HepG2 (cell line): ENCODE data around the gene BPHL. TPM values are rescaled to one million over a fixed set of nuclear protein-coding genes. Genes with fewer than 3 reads are reported as not detected.

Experiments used
- CREB3 ChIP-seq: sonication (generic); formaldehyde crosslinking; IDR thresholded peaks from 2 replicates; pipeline ENCODE4 v1.5.0; 2020; ENCODE audit warnings: missing genetic modification reagents
- FOXA1 ChIP-seq, 2 experiments: fragments of 450-650 bp in 1 of 2; sonication (generic) in 1 of 2; formaldehyde crosslinking in 1 of 2; IDR thresholded peaks; 2 replicates each; pipeline versions ENCODE4 v1.4.0 to v1.6.1; 2016 to 2020; ENCODE audit warnings: missing genetic modification reagents in 1 of 2
- HES4 ChIP-seq: sonication (generic); formaldehyde crosslinking; IDR thresholded peaks from 2 replicates; pipeline ENCODE4 v1.9.0; 2021; ENCODE audit warnings: mild to moderate bottlenecking, missing genetic modification reagents, borderline replicate concordance
- IKZF4 ChIP-seq: sonication (generic); formaldehyde crosslinking; IDR thresholded peaks from 2 replicates; pipeline ENCODE4 v1.5.1; 2020; ENCODE audit warnings: borderline replicate concordance, mild to moderate bottlenecking, low read depth, missing genetic modification reagents; ENCODE audit errors: not compliant biosample characterization
- MAX ChIP-seq: IDR thresholded peaks from 2 replicates; pipeline ENCODE4 v1.6.1; 2012; ENCODE audit warnings: inconsistent platforms
- MEIS1 ChIP-seq: sonication (generic); formaldehyde crosslinking; IDR thresholded peaks from 2 replicates; pipeline ENCODE4 v1.9.0; 2021; ENCODE audit warnings: mild to moderate bottlenecking, missing genetic modification reagents, moderate library complexity, borderline replicate concordance
- SAFB2 ChIP-seq: sonication (generic); formaldehyde crosslinking; IDR thresholded peaks from 2 replicates; pipeline ENCODE4 v1.5.1; 2020; ENCODE audit warnings: missing genetic modification reagents, low read depth, mild to moderate bottlenecking, borderline replicate concordance
- SALL1 ChIP-seq: sonication (generic); formaldehyde crosslinking; IDR thresholded peaks from 2 replicates; pipeline ENCODE4 v1.8.0; 2022; ENCODE audit warnings: mild to moderate bottlenecking, missing genetic modification reagents
- SMAD9 ChIP-seq: sonication (generic); formaldehyde crosslinking; IDR thresholded peaks from 2 replicates; pipeline ENCODE4 v1.5.1; 2020; ENCODE audit warnings: mild to moderate bottlenecking, missing genetic modification reagents
- SP4 ChIP-seq: sonication (generic); formaldehyde crosslinking; IDR thresholded peaks from 2 replicates; pipeline ENCODE4 v1.8.1; 2023; ENCODE audit warnings: mild to moderate bottlenecking, missing genetic modification reagents
- TEAD2 ChIP-seq: sonication (generic); formaldehyde crosslinking; IDR thresholded peaks from 2 replicates; pipeline ENCODE4 v1.9.0; 2021; ENCODE audit warnings: missing genetic modification reagents
- TGIF2 ChIP-seq: IDR thresholded peaks from 2 replicates; pipeline ENCODE4 v1.6.1; 2016; ENCODE audit warnings: control low read depth, missing compliant biosample characterization
- ZNF121 ChIP-seq: sonication (generic); formaldehyde crosslinking; IDR thresholded peaks from 2 replicates; pipeline ENCODE4 v1.5.0; 2020; ENCODE audit warnings: mild to moderate bottlenecking, missing genetic modification reagents
- ZNF180 ChIP-seq: sonication (generic); formaldehyde crosslinking; IDR thresholded peaks from 2 replicates; pipeline ENCODE4 v1.4.0; 2020; ENCODE audit warnings: low read depth, missing genetic modification reagents, borderline replicate concordance
- ZNF260 ChIP-seq: sonication (generic); formaldehyde crosslinking; IDR thresholded peaks from 2 replicates; pipeline ENCODE4 v1.4.0; 2020; ENCODE audit warnings: missing genetic modification reagents, low read depth, mild to moderate bottlenecking, borderline replicate concordance
- ZNF274 ChIP-seq: sonication (generic); formaldehyde crosslinking; IDR thresholded peaks from 2 replicates; pipeline ENCODE4 v1.5.1; 2020; ENCODE audit warnings: mild to moderate bottlenecking, missing genetic modification reagents
- ZNF280D ChIP-seq: sonication (generic); formaldehyde crosslinking; IDR thresholded peaks from 2 replicates; pipeline ENCODE4 v1.5.1; 2020; ENCODE audit warnings: mild to moderate bottlenecking, missing genetic modification reagents
- ZNF709 ChIP-seq: sonication (generic); formaldehyde crosslinking; IDR thresholded peaks from 2 replicates; pipeline ENCODE4 v1.5.0; 2020; ENCODE audit warnings: mild to moderate bottlenecking, missing genetic modification reagents
- ZNF761 ChIP-seq: sonication (generic); formaldehyde crosslinking; conservative IDR thresholded peaks from 2 replicates; pipeline ENCODE4 v1.4.0; 2020; ENCODE audit warnings: mild to moderate bottlenecking, missing genetic modification reagents
- ZNF768 ChIP-seq: sonication (generic); formaldehyde crosslinking; IDR thresholded peaks from 2 replicates; pipeline ENCODE4 v1.4.0; 2020; ENCODE audit warnings: missing genetic modification reagents
- polyA plus RNA-seq, 8 experiments: library from polyadenylated mRNA; depleted of rRNA in 3 of 8; stranded (reverse) in 7 of 8; unstranded in 1 of 8; fragments of >200 nt; fragmentation: Illumina TruSeq in 4 of 8; extraction: Trizol in 4 of 8; gene quantifications; 2 replicates each; pipeline versions ENCODE4 v1.2.1 to v1.2.3, GENCODE V29; 2011 to 2016; ENCODE audit warnings: low read depth in 4 of 8, missing spikeins in 1 of 8, mixed read lengths in 1 of 8; ENCODE audit not compliant: insufficient read depth in 1 of 8
- total RNA-seq, 5 experiments: library from RNA; depleted of rRNA; stranded (reverse); fragments of >200 nt; fragmentation: Illumina TruSeq; extraction: Trizol; gene quantifications; 2 replicates each; pipeline ENCODE4 v1.2.3, GENCODE V29; 2016; ENCODE audit warnings: low read depth in 1 of 5
- TF ChIP-seq, protein P1 (sequence below): sonication (generic); formaldehyde crosslinking; IDR thresholded peaks from 2 replicates; pipeline ENCODE4 v1.8.0; 2022; ENCODE audit warnings: missing genetic modification reagents, mild to moderate bottlenecking, inconsistent platforms, borderline replicate concordance
- TF ChIP-seq, protein P2 (sequence below): sonication (generic); formaldehyde crosslinking; IDR thresholded peaks from 2 replicates; pipeline ENCODE4 v1.5.0; 2020; ENCODE audit warnings: missing genetic modification reagents, mild to moderate bottlenecking, borderline replicate concordance

Gene BPHL
- total and polyA plus RNA-seq, 2 of the 13 experiments (the other 11 are each of a cell fraction or from before 2014, with no cell fraction given), result 37.8 to 39.5 TPM

GRCh38 chr6:3162565-3163247, 44.2 kb downstream of the BPHL start (continued):
- TF ChIP-seq SAFB2 (CRISPR knock-in tag) (no peak; the same call in 1 of the 2 replicates), TEAD2 (no peak), TGIF2 (CRISPR knock-in tag) (no peak), SP4 (CRISPR knock-in tag) (peak; percentile 87), ZNF121 (CRISPR knock-in tag) (peak; percentile 8; the same call in 1 of the 2 replicates), ZNF280D (CRISPR knock-in tag) (peak; percentile 90), HES4 (peak; percentile 75; the same call in 1 of the 2 replicates), MEIS1 (CRISPR knock-in tag) (peak; percentile 71), CREB3 (CRISPR knock-in tag) (no peak), ZNF768 (CRISPR knock-in tag) (peak; percentile 60), SMAD9 (CRISPR knock-in tag) (peak; percentile 82; the same call in 1 of the 2 replicates), FOXA1 (IDR thresholded peaks at IDR 0.05) (no peak), FOXA1 (CRISPR knock-in tag; IDR thresholded peaks at IDR 0.05) (0 out of 2 replicates have a peak, but pooled peaks have one; percentile 8), ZNF761 (CRISPR knock-in tag) (peak; percentile 90; the same call in 1 of the 2 replicates), ZNF274 (CRISPR knock-in tag) (no peak; the same call in 1 of the 2 replicates), ZNF180 (CRISPR knock-in tag) (no peak), ZNF260 (CRISPR knock-in tag) (no peak), SALL1 (peak; percentile 88), ZNF709 (CRISPR knock-in tag) (peak; percentile 95), IKZF4 (CRISPR knock-in tag) (peak; percentile 79), MAX (peak; percentile 88)
- TF ChIP-seq, protein P1, sequence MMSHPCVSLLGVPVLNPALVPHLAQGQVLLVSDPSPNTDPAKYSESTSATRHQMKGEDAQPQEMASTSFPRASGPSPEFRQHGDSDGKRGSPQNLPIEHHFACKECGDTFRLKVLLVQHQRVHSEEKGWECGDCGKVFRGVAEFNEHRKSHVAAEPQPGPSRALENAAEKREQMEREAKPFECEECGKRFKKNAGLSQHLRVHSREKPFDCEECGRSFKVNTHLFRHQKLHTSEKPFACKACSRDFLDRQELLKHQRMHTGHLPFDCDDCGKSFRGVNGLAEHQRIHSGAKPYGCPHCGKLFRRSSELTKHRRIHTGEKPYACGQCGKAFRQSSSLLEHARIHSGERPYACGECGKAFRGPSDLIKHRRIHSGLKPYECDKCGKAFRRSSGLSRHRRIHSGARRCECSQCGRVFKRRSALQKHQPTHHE (CRISPR knock-in tag), result peak; percentile 94
- TF ChIP-seq, protein P2, sequence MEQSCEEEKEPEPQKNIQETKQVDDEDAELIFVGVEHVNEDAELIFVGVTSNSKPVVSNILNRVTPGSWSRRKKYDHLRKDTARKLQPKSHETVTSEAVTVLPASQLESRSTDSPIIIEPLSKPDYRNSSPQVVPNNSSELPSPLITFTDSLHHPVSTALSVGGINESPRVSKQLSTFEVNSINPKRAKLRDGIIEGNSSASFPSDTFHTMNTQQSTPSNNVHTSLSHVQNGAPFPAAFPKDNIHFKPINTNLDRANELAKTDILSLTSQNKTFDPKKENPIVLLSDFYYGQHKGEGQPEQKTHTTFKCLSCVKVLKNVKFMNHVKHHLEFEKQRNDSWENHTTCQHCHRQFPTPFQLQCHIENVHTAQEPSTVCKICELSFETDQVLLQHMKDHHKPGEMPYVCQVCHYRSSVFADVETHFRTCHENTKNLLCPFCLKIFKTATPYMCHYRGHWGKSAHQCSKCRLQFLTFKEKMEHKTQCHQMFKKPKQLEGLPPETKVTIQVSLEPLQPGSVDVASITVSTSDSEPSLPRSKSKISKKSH (CRISPR knock-in tag), result peak; percentile 95
